Thoracic aorta (tissue), 2 donors: Measurements from ENCODE around the gene RRBP1. TPM values are rescaled to one million over a fixed set of nuclear protein-coding genes. Genes with fewer than 3 reads are reported as not detected.
A peak's percentile ranks its signal among the peaks of the same experiment; 100 is the strongest.

Source experiments
- ATAC-seq: fragments of 150-250 bp; one replicate; pipeline ENCODE4 v1.8.0; 2017; ENCODE audit warnings: low read depth; ENCODE audit not compliant: insufficient number of reproducible peaks, low FRiP score
- DNase-seq: peaks from one replicate; pipeline ENCODE4 v3.0.0-alpha.2; 2020; ENCODE audit warnings: low spot score
- H3K27ac ChIP-seq, 2 donors: fragments of 200-600 bp; sonication (generic); 1 replicate in 1 of 2; 2 replicates in 1 of 2; pipeline ENCODE4 v1.5.1; 2016; ENCODE audit warnings: mild to moderate bottlenecking in 2 of 2, moderate library complexity in 2 of 2
- H3K27me3 ChIP-seq: fragments of 200-600 bp; sonication (generic); replicated peaks from 2 replicates; pipeline ENCODE4 v1.6.0; 2016; ENCODE audit warnings: mild to moderate bottlenecking; ENCODE audit not compliant: insufficient read depth
- H3K36me3 ChIP-seq: fragments of 200-600 bp; sonication (generic); one replicate; pipeline ENCODE4 v1.5.1; 2016
- H3K4me1 ChIP-seq, 2 donors: fragments of 200-600 bp; sonication (generic); 1 replicate in 1 of 2; 2 replicates in 1 of 2; pipeline versions ENCODE4 v1.5.1 to v1.6.0; 2016; ENCODE audit warnings: low read depth in 2 of 2, mild to moderate bottlenecking in 1 of 2; ENCODE audit not compliant: control insufficient read depth in 1 of 2
- H3K4me3 ChIP-seq: fragments of 200-600 bp; sonication (generic); 2 replicates; pipeline ENCODE4 v1.5.1; 2016; ENCODE audit warnings: mild to moderate bottlenecking
- H3K9me3 ChIP-seq: fragments of 200-600 bp; sonication (generic); 2 replicates; pipeline ENCODE4 v1.5.1; 2016
- CTCF ChIP-seq: fragments of 200-600 bp; sonication (generic); IDR thresholded peaks from one replicate; pipeline ENCODE4 v1.5.1; 2019; ENCODE audit warnings: antibody characterized with exemption
- total RNA-seq, 2 donors: library from RNA; depleted of rRNA; stranded (reverse); fragments of >200 nt; gene quantifications; one replicate each; pipeline versions ENCODE4 v1.1.0 to v1.2.3, GENCODE V29; 2016

The RRBP1 gene
- total RNA-seq, 2 donors from 2014 or later, result 113 to 163 TPM

- peaks cover 37% of the 10 kb centered on the region for H3K36me3 ChIP-seq
- no peak overlapping the region for H3K27ac ChIP-seq
- TF ChIP-seq CTCF, result no peak
- no peak overlapping the region for H3K4me3 ChIP-seq
- ATAC-seq, result no peak
- no peaks in the 10 kb centered on the region for H3K27me3 ChIP-seq
- H3K4me1 ChIP-seq, result peaks cover 27 to 52% of the 10 kb centered on the region in 2 donors
- no peaks in the 10 kb centered on the region for H3K9me3 ChIP-seq
- no peak for DNase-seq
These were observed 45.3 kb downstream of the RRBP1 start for GRCh38 chr20:17636523-17637412.

- ATAC-seq (no peak), DNase-seq (no peak)
- no peaks in the 10 kb centered on the region for H3K9me3 ChIP-seq
- no peak for TF ChIP-seq CTCF
- H3K36me3 ChIP-seq, result peaks cover 34% of the 10 kb centered on the region
- no peak overlapping the region for H3K4me3 ChIP-seq
- H3K4me1 ChIP-seq, result peaks cover 27 to 42% of the 10 kb centered on the region in 2 donors
- peak overlapping the region; percentile 57 to 68 for H3K27ac ChIP-seq
- no peaks in the 10 kb centered on the region for H3K27me3 ChIP-seq
These were observed 46.5 kb downstream of the RRBP1 start for GRCh38 chr20:17635332-17636244.

GRCh38 chr20:17634661-17635331 is 47.2 kb downstream of the RRBP1 start:
- DNase-seq, result no peak
- H3K4me1 ChIP-seq, result peaks cover 27 to 42% of the 10 kb centered on the region in 2 donors

GRCh38 chr20:17633850-17634500 is 48.1 kb downstream of the RRBP1 start:
- Histone ChIP-seq H3K27me3 (no peaks in the 10 kb centered on the region), H3K9me3 (no peaks in the 10 kb centered on the region), H3K4me1 (peaks cover 27 to 39% of the 10 kb centered on the region in 2 donors), H3K4me3 (no peak overlapping the region), H3K36me3 (peaks cover 32% of the 10 kb centered on the region), H3K27ac (peak overlapping the region; percentile 57 to 68)
- no peak for TF ChIP-seq CTCF
- ATAC-seq (no peak), DNase-seq (no peak)

More at GRCh38 chr20:17634661-17635331, 47.2 kb downstream of the RRBP1 start:
- H3K9me3 ChIP-seq, result no peaks in the 10 kb centered on the region
- H3K36me3 ChIP-seq, result peaks cover 29% of the 10 kb centered on the region
- no peaks in the 10 kb centered on the region for H3K27me3 ChIP-seq
- no peak for TF ChIP-seq CTCF
- H3K27ac ChIP-seq, result peak overlapping the region; percentile 57 to 68
- no peak overlapping the region for H3K4me3 ChIP-seq
- no peak for ATAC-seq
